B cell (primary cell): ENCODE data around the gene PRUNE2. TPM values are rescaled to one million over a fixed set of nuclear protein-coding genes. Genes with fewer than 3 reads are reported as not detected.

Experiments used
- ATAC-seq: fragments of 200-7000 bp; cut with Tn5 transposase; one replicate; pipeline ENCODE4 v1.10.0; 2021; ENCODE audit warnings: low read depth, mild to moderate bottlenecking, moderate number of reproducible peaks, moderate library complexity
- CTCF ChIA-PET: fragments of 350-600 bp; sonication (Branson Sonifier 250); formaldehyde crosslinking; loops from one replicate; lab custom pipeline; 2021; ENCODE audit warnings: antibody characterized with exemption, inconsistent platforms; lab: Charles Lee
- POLR2A ChIA-PET: fragments of 350-600 bp; sonication (Branson Sonifier 250); formaldehyde crosslinking; loops from one replicate; lab custom pipeline; 2021; ENCODE audit warnings: antibody characterized with exemption; lab: Charles Lee
- DNase-seq: peaks from one replicate; pipeline ENCODE4 v3.0.0; 2013
- H2AFZ ChIP-seq: 2 replicates; pipeline ENCODE4 v1.6.1; 2012; ENCODE audit warnings: mild to moderate bottlenecking, low read depth, low read length; ENCODE audit not compliant: insufficient read depth, poor library complexity, severe bottlenecking
- H3K27ac ChIP-seq, 2 donors: 1 replicate in 1 of 2; 2 replicates in 1 of 2; pipeline ENCODE4 v1.5.1; 2012 to 2013; ENCODE audit warnings: low read length in 2 of 2, mild to moderate bottlenecking in 2 of 2, moderate library complexity in 1 of 2
- H3K27me3 ChIP-seq, 4 experiments: fragments of 200-600 bp in 1 of 4; sonication (generic) in 1 of 4; replicated peaks in 1 of 4; 1 replicate in 2 of 4; 2 replicates in 2 of 4; pipeline versions ENCODE4 v1.6.1 to v1.7.0; 2013 to 2016; ENCODE audit warnings: low read length in 3 of 4, mild to moderate bottlenecking in 2 of 4, mixed read lengths in 1 of 4, moderate library complexity in 1 of 4; ENCODE audit not compliant: insufficient read depth in 4 of 4, control insufficient read depth in 3 of 4; ENCODE audit errors: control extremely low read depth in 1 of 4
- H3K36me3 ChIP-seq, 2 experiments: replicated peaks in 1 of 2; 1 replicate in 1 of 2; 2 replicates in 1 of 2; pipeline versions ENCODE4 v1.6.1 to v1.7.1; 2013; ENCODE audit warnings: low read length in 1 of 2; ENCODE audit not compliant: insufficient read depth in 2 of 2, control insufficient read depth in 1 of 2; ENCODE audit errors: control extremely low read depth in 1 of 2, extremely low read depth in 1 of 2
- H3K4me1 ChIP-seq, 2 donors: fragments of 200-600 bp in 1 of 2; sonication (generic) in 1 of 2; 1 replicate in 1 of 2; 2 replicates in 1 of 2; pipeline versions ENCODE4 v1.5.1 to v1.6.1; 2013 to 2017; ENCODE audit warnings: low read length in 2 of 2; ENCODE audit not compliant: control insufficient read depth in 2 of 2, insufficient read depth in 2 of 2
- H3K4me2 ChIP-seq: replicated peaks from 2 replicates; pipeline ENCODE3; 2012; ENCODE audit warnings: mild to moderate bottlenecking, low read depth, low read length; ENCODE audit not compliant: poor library complexity, severe bottlenecking
- H3K4me3 ChIP-seq, 5 experiments: fragments of 200-600 bp in 1 of 5; sonication (generic) in 1 of 5; 1 replicate in 3 of 5; 2 replicates in 2 of 5; pipeline versions ENCODE4 v1.5.1 to v1.7.0; 2011 to 2016; ENCODE audit warnings: low read length in 4 of 5, mild to moderate bottlenecking in 4 of 5, low read depth in 2 of 5, control low read depth in 1 of 5, moderate library complexity in 1 of 5; ENCODE audit not compliant: insufficient read depth in 1 of 5; ENCODE audit errors: control extremely low read depth in 1 of 5, extremely low read depth in 1 of 5
- H3K79me2 ChIP-seq: fragments of 200-600 bp; sonication (generic); one replicate; pipeline ENCODE4 v1.6.0; 2016; ENCODE audit warnings: low read length; ENCODE audit not compliant: control insufficient read depth, insufficient read depth
- H3K9ac ChIP-seq: fragments of 200-600 bp; sonication (generic); 2 replicates; pipeline ENCODE4 v1.6.1; 2017; ENCODE audit warnings: mild to moderate bottlenecking, low read length, moderate library complexity
- H3K9me3 ChIP-seq, 3 donors: one replicate each; pipeline versions ENCODE4 v1.6.1 to v1.7.1; 2013; ENCODE audit warnings: low read length in 2 of 3; ENCODE audit not compliant: control insufficient read depth in 2 of 3, insufficient read depth in 1 of 3; ENCODE audit errors: control extremely low read depth in 1 of 3
- H4K20me1 ChIP-seq: 2 replicates; pipeline ENCODE4 v1.6.0; 2012; ENCODE audit warnings: mild to moderate bottlenecking, low read length; ENCODE audit not compliant: insufficient read depth, control insufficient read depth, poor library complexity, severe bottlenecking
- H3K27ac Mint-ChIP-seq: one replicate; pipeline ENCODE4 v1.8.0; 2021; ENCODE audit warnings: mixed read lengths
- H3K27me3 Mint-ChIP-seq: one replicate; pipeline ENCODE4 v1.8.0; 2021; ENCODE audit warnings: mixed read lengths
- H3K4me1 Mint-ChIP-seq: one replicate; pipeline ENCODE4 v1.8.0; 2021; ENCODE audit warnings: mixed read lengths
- H3K4me3 Mint-ChIP-seq: one replicate; pipeline ENCODE4 v1.8.0; 2021; ENCODE audit warnings: mixed read lengths
- H3K9me3 Mint-ChIP-seq: one replicate; pipeline ENCODE4 v1.8.0; 2022; ENCODE audit warnings: mixed read lengths; ENCODE audit not compliant: insufficient read depth
- EZH2 ChIP-seq: IDR thresholded peaks from 2 replicates; pipeline ENCODE4 v1.6.1; 2012; ENCODE audit warnings: borderline replicate concordance, low read depth, mild to moderate bottlenecking, moderate library complexity, low read length; ENCODE audit not compliant: insufficient read depth, poor library complexity, severe bottlenecking
- WGBS: methylation state at CpG from one replicate; pipeline ENCODE4 v1.1.5; 2013; ENCODE audit warnings: missing lambda C conversion rate; ENCODE audit not compliant: insufficient coverage; 5-methylcytosine and 5-hydroxymethylcytosine counted together
- intact Hi-C: fragments of 100-400 bp; cut with micrococcal nuclease; formaldehyde crosslinking; loops from one replicate; pipeline ENCODE4 v1.10.0; 2022
- polyA plus RNA-seq: library from polyadenylated mRNA; depleted of rRNA; stranded (reverse); fragments of >200 nt; gene quantifications from 2 replicates; pipeline ENCODE4 v1.2.3, GENCODE V29; 2012
- total RNA-seq, 2 donors: library from RNA; stranded (reverse); fragments of 120-200 nt in 1 of 2; gene quantifications; 1 replicate in 1 of 2; 2 replicates in 1 of 2; pipeline versions ENCODE4 v1.2.3 to v1.2.4, GENCODE V29; 2013 to 2022
- TF ChIP-seq, protein P1 (sequence below): fragments of 200-600 bp; IDR thresholded peaks from one replicate; pipeline ENCODE4 v1.8.0; 2022; ENCODE audit warnings: antibody characterized with exemption, mild to moderate bottlenecking

Gene PRUNE2
- total and polyA plus RNA-seq, 2 donors (not counting 1 experiment from before 2014, with no cell fraction given): 0.12 TPM; not detected in 1

DNA sequence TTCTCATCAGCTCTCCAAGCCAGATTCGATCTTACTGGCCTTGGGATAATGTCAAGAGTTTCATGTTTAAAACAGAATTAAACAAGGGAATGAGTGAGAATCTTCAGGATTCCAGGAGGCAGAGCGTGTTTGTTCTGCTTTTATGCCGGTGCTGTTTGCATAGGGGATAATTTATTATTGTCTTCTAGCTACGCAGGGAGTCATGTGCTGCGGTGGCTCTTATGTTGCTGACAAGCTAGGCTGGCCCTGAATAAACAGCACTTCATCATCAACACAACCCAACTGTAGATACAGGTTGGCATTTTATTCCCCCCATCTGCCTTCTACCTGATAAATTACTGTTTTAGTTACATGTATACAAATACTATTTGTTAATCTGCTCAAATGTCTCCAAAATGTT, 188.7 kb downstream of the PRUNE2 start:
- H3K27me3 Mint-ChIP-seq: peaks cover 33% of the 10 kb centered on the region
- 67% methylated on average over 1 of the region's 5 CpGs for WGBS
- no peak for TF ChIP-seq EZH2
- TF ChIP-seq, protein P1, sequence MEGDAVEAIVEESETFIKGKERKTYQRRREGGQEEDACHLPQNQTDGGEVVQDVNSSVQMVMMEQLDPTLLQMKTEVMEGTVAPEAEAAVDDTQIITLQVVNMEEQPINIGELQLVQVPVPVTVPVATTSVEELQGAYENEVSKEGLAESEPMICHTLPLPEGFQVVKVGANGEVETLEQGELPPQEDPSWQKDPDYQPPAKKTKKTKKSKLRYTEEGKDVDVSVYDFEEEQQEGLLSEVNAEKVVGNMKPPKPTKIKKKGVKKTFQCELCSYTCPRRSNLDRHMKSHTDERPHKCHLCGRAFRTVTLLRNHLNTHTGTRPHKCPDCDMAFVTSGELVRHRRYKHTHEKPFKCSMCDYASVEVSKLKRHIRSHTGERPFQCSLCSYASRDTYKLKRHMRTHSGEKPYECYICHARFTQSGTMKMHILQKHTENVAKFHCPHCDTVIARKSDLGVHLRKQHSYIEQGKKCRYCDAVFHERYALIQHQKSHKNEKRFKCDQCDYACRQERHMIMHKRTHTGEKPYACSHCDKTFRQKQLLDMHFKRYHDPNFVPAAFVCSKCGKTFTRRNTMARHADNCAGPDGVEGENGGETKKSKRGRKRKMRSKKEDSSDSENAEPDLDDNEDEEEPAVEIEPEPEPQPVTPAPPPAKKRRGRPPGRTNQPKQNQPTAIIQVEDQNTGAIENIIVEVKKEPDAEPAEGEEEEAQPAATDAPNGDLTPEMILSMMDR: no peak
- intact Hi-C loops: no loop called here
- Histone ChIP-seq H3K27ac (no peak overlapping the region), H2AFZ (no peak overlapping the region), H3K27me3 (peaks cover 0 to 5% (median 2%) of the 10 kb centered on the region in 4 experiments), H3K4me2 (no peak overlapping the region), H3K9ac (no peak overlapping the region), H4K20me1 (no peaks in the 10 kb centered on the region), H3K9me3 (no peaks in the 10 kb centered on the region), H3K4me1 (no peaks in the 10 kb centered on the region), H3K79me2 (no peaks in the 10 kb centered on the region), H3K36me3 (no peaks in the 10 kb centered on the region), H3K4me3 (no peak overlapping the region)
- ATAC-seq (no peak), DNase-seq (no peak)
- no peaks in the 10 kb centered on the region for H3K9me3 Mint-ChIP-seq
- no peaks in the 10 kb centered on the region for H3K4me1 Mint-ChIP-seq
- H3K4me3 Mint-ChIP-seq: no peak overlapping the region
- ChIA-PET CTCF (no interaction called here), POLR2A (no interaction called here)
- H3K27ac Mint-ChIP-seq: no peak overlapping the region

DNA sequence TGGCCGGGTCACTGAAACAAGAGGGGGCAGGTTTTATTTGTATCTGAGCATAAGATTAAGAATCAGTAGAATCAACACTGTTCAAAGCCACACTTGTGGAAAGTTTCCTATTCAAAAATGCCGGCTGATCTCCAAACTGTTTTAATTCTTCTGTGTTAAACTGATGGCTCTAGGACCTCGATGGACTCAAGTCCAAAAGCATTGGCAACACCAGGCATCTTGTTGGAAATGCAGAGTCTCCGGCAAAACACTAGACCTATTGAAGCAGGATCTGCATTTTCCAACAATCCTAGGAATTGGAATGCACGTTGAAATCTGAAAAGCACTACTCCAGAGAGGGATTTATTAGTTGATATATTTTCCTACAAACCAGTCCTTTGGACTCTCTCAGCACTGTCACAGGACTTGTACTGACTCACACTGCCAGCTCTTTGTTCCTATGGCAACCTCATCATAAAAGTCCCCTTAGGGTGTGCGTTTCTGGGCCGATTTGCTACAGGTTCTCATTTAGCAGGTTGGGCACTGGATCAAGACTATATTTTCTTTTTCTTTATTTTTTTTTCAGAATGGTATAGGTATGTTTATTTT, 189.7 kb downstream of the PRUNE2 start:
- H3K27me3 Mint-ChIP-seq: peaks cover 30% of the 10 kb centered on the region
- ChIA-PET CTCF (no interaction called here), POLR2A (no interaction called here)
- no peaks in the 10 kb centered on the region for H3K9me3 ChIP-seq
- intact Hi-C loops: no loop called here
- H4K20me1 ChIP-seq: no peaks in the 10 kb centered on the region
- H3K9ac ChIP-seq: no peak overlapping the region
- H3K4me1 ChIP-seq: no peaks in the 10 kb centered on the region
- no peak for DNase-seq
- no peak overlapping the region for H2AFZ ChIP-seq
- no peaks in the 10 kb centered on the region for H3K9me3 Mint-ChIP-seq
- H3K4me3 ChIP-seq: no peak overlapping the region
- no peaks in the 10 kb centered on the region for H3K36me3 ChIP-seq
- H3K27ac ChIP-seq: no peak overlapping the region
- H3K4me3 Mint-ChIP-seq: no peak overlapping the region
- no peaks in the 10 kb centered on the region for H3K4me1 Mint-ChIP-seq
- H3K27me3 ChIP-seq: peaks cover 0 to 5% (median 2%) of the 10 kb centered on the region in 4 experiments
- ATAC-seq: no peak
- H3K4me2 ChIP-seq: no peak overlapping the region
- H3K79me2 ChIP-seq: no peaks in the 10 kb centered on the region
- TF ChIP-seq EZH2: no peak
- TF ChIP-seq, protein P1: no peak
- 82% methylated on average over 3 of the region's 7 CpGs for WGBS
- H3K27ac Mint-ChIP-seq: no peak overlapping the region
